Effector CD4-positive, alpha-beta T cell (primary cell): Measurements from ENCODE around the gene HIRA.
"Not testable (repeated sequence)": the region's sequence is repeated elsewhere in the genome, so short reads cannot be mapped to it uniquely, and the experiment has no call there.

Experiments
- DNase-seq: peaks from one replicate; pipeline ENCODE4 v3.0.0-alpha.2; 2020

Gene HIRA

GRCh38 chr22:19377565-19378343 is 53.8 kb downstream of the HIRA start:
- no peak for DNase-seq

- no peak for DNase-seq
Measured at GRCh38 chr22:19376971-19377370, 54.6 kb downstream of the HIRA start.

GRCh38 chr22:19376247-19376646 is 55.3 kb downstream of the HIRA start:
- no peak for DNase-seq

- DNase-seq: no peak
Measured at GRCh38 chr22:19375435-19375834, 56.1 kb downstream of the HIRA start.

- DNase-seq: no peak
Measured at GRCh38 chr22:19374410-19374809, 57.1 kb downstream of the HIRA start.

GRCh38 chr22:19373450-19373849 is 58.1 kb downstream of the HIRA start:
- no peak for DNase-seq

GRCh38 chr22:19371893-19372292 is 59.6 kb downstream of the HIRA start:
- DNase-seq: no peak

- DNase-seq: no peak
Measured at GRCh38 chr22:19368876-19369275, 62.7 kb downstream of the HIRA start.

- DNase-seq: no peak
Measured at GRCh38 chr22:19367763-19368367, 63.7 kb downstream of the HIRA start.

GRCh38 chr22:19363541-19363940 is 68.0 kb downstream of the HIRA start:
- not testable (repeated sequence) for DNase-seq

GRCh38 chr22:19361501-19362103 is 69.9 kb downstream of the HIRA start:
- no peak for DNase-seq

- no peak for DNase-seq
Measured at GRCh38 chr22:19360862-19361261, 70.7 kb downstream of the HIRA start.

GRCh38 chr22:19360300-19360792 is 71.2 kb downstream of the HIRA start:
- DNase-seq: no peak

GRCh38 chr22:19359554-19360299 is 71.8 kb downstream of the HIRA start:
- DNase-seq: no peak

- DNase-seq: no peak
Measured at GRCh38 chr22:19358703-19359553, 72.6 kb downstream of the HIRA start.

GRCh38 chr22:19358195-19358594 is 73.3 kb downstream of the HIRA start:
- no peak for DNase-seq

GRCh38 chr22:19357270-19358105 is 74.0 kb downstream of the HIRA start:
- DNase-seq: no peak

GRCh38 chr22:19356708-19357269 is 74.7 kb downstream of the HIRA start:
- no peak for DNase-seq

- no peak for DNase-seq
Measured at GRCh38 chr22:19355413-19356157, 75.9 kb downstream of the HIRA start.

GRCh38 chr22:19354201-19354600 is 77.3 kb downstream of the HIRA start:
- no peak for DNase-seq
